ENCODE results near the gene PDPK1.
"Not testable (repeated sequence)": the region's sequence is repeated elsewhere in the genome, so short reads cannot be mapped to it uniquely, and the experiment has no call there.

Gene PDPK1

GRCh38 chr16:2560131-2560797 is 22.4 kb downstream of the PDPK1 start:
- H2AK5ac ChIP-seq (ENCODE audit: low read length, severe bottlenecking) = not testable (repeated sequence)

DNA sequence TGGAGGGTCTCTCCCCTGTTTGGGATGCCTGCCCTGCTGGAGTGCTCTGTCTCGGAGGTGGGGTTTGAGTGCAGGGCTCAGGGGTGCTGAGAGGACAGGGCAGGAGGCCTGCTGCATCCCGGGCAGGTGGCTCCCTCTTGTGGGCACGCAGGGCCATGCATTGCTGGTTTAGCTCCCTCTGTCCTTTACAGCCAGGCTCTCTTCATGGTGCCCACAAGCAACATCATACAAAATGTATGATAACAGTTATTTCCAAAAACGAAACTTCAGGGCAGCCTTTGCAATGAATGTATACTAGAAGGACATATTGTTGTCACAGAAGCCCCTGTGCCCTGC is 22.9 kb downstream of the PDPK1 start:
- not testable (repeated sequence) for H3K36me3 ChIP-seq (ENCODE audit: control insufficient read depth in 1 of 2, insufficient read depth in 2 of 2, low read depth in 1 of 2, low read length in 2 of 2); H2BK5ac ChIP-seq (ENCODE audit: low read depth, low read length, poor library complexity, severe bottlenecking); H3K18ac ChIP-seq (ENCODE audit: low read depth in 1 of 2, low read length in 2 of 2); H3K4ac ChIP-seq (ENCODE audit: low read depth in 1 of 2, low read length in 2 of 2); H2AFZ ChIP-seq (ENCODE audit: low read depth, low read length); H3K14ac ChIP-seq (ENCODE audit: low read length in 2 of 2); H3K9ac ChIP-seq (ENCODE audit: low read length); H4K8ac ChIP-seq (ENCODE audit: low read length); H3K4me1 ChIP-seq (ENCODE audit: control insufficient read depth, insufficient read depth, low read depth, low read length); H3K4me3 ChIP-seq (ENCODE audit: insufficient read depth in 1 of 2, low read depth in 1 of 2, low read length in 2 of 2); H3K4me2 ChIP-seq (ENCODE audit: low read length, poor library complexity, severe bottlenecking); DNase-seq; H3K27me3 ChIP-seq (ENCODE audit: control insufficient read depth in 1 of 2, insufficient read depth in 1 of 2, low read length in 2 of 2); H2AK5ac ChIP-seq (ENCODE audit: low read length, severe bottlenecking); H4K91ac ChIP-seq (ENCODE audit: low read length); H2BK12ac ChIP-seq (ENCODE audit: low read length in 2 of 2); H2BK15ac ChIP-seq (ENCODE audit: low read depth, poor library complexity, severe bottlenecking); H2BK120ac ChIP-seq (ENCODE audit: low read depth, low read length); H3K23ac ChIP-seq (ENCODE audit: low read length in 2 of 2); H3K27ac ChIP-seq (ENCODE audit: low read length, poor library complexity, severe bottlenecking); H3K9me3 ChIP-seq (ENCODE audit: control insufficient read depth, low read length); H3K79me1 ChIP-seq (replicated peaks; ENCODE audit: low read length, poor library complexity, severe bottlenecking)
- WGBS = no CpG with 5 or more reads among the region's 4 CpGs

More at GRCh38 chr16:2560131-2560797, 22.4 kb downstream of the PDPK1 start:
- not testable (repeated sequence) for DNase-seq; H3K27me3 ChIP-seq (ENCODE audit: control insufficient read depth in 1 of 2, insufficient read depth in 1 of 2, low read length in 2 of 2); H2AFZ ChIP-seq (ENCODE audit: low read depth, low read length); H4K91ac ChIP-seq (ENCODE audit: low read length); H3K4me3 ChIP-seq (ENCODE audit: insufficient read depth in 1 of 2, low read depth in 1 of 2, low read length in 2 of 2); H3K18ac ChIP-seq (ENCODE audit: low read depth in 1 of 2, low read length in 2 of 2); H2BK5ac ChIP-seq (ENCODE audit: low read depth, low read length, poor library complexity, severe bottlenecking); H3K9ac ChIP-seq (ENCODE audit: low read length); H3K9me3 ChIP-seq (ENCODE audit: control insufficient read depth, low read length); H3K79me1 ChIP-seq (replicated peaks; ENCODE audit: low read length, poor library complexity, severe bottlenecking); H2BK120ac ChIP-seq (ENCODE audit: low read depth, low read length); H3K36me3 ChIP-seq (ENCODE audit: control insufficient read depth in 1 of 2, insufficient read depth in 2 of 2, low read depth in 1 of 2, low read length in 2 of 2); H2BK15ac ChIP-seq (ENCODE audit: low read depth, poor library complexity, severe bottlenecking); H3K14ac ChIP-seq (ENCODE audit: low read length in 2 of 2); H3K4me2 ChIP-seq (ENCODE audit: low read length, poor library complexity, severe bottlenecking); H3K4ac ChIP-seq (ENCODE audit: low read depth in 1 of 2, low read length in 2 of 2); H3K27ac ChIP-seq (ENCODE audit: low read length, poor library complexity, severe bottlenecking); H2BK12ac ChIP-seq (ENCODE audit: low read length in 2 of 2); H3K4me1 ChIP-seq (ENCODE audit: control insufficient read depth, insufficient read depth, low read depth, low read length); H3K23ac ChIP-seq (ENCODE audit: low read length in 2 of 2); H4K8ac ChIP-seq (ENCODE audit: low read length)
- 85% methylated on average over 5 of the region's 17 CpGs for WGBS

GRCh38 chr16:2567506-2567905 is 29.7 kb downstream of the PDPK1 start:
- not testable (repeated sequence) for H3K27me3 ChIP-seq (ENCODE audit: control insufficient read depth in 1 of 2, insufficient read depth in 1 of 2, low read length in 2 of 2); H3K4ac ChIP-seq (ENCODE audit: low read depth in 1 of 2, low read length in 2 of 2); H2BK15ac ChIP-seq (ENCODE audit: low read depth, poor library complexity, severe bottlenecking); H3K27ac ChIP-seq (ENCODE audit: low read length, poor library complexity, severe bottlenecking); H2BK120ac ChIP-seq (ENCODE audit: low read depth, low read length); H3K18ac ChIP-seq (ENCODE audit: low read depth in 1 of 2, low read length in 2 of 2); H4K8ac ChIP-seq (ENCODE audit: low read length); H3K9ac ChIP-seq (ENCODE audit: low read length); DNase-seq; H3K4me3 ChIP-seq (ENCODE audit: insufficient read depth in 1 of 2, low read depth in 1 of 2, low read length in 2 of 2); H3K14ac ChIP-seq (ENCODE audit: low read length in 2 of 2); H3K79me1 ChIP-seq (replicated peaks; ENCODE audit: low read length, poor library complexity, severe bottlenecking); H3K36me3 ChIP-seq (ENCODE audit: control insufficient read depth in 1 of 2, insufficient read depth in 2 of 2, low read depth in 1 of 2, low read length in 2 of 2); H2AFZ ChIP-seq (ENCODE audit: low read depth, low read length); H3K9me3 ChIP-seq (ENCODE audit: control insufficient read depth, low read length); H3K4me1 ChIP-seq (ENCODE audit: control insufficient read depth, insufficient read depth, low read depth, low read length); H3K23ac ChIP-seq (ENCODE audit: low read length in 2 of 2); H2BK5ac ChIP-seq (ENCODE audit: low read depth, low read length, poor library complexity, severe bottlenecking); H3K4me2 ChIP-seq (ENCODE audit: low read length, poor library complexity, severe bottlenecking); H4K91ac ChIP-seq (ENCODE audit: low read length); H2BK12ac ChIP-seq (ENCODE audit: low read length in 2 of 2); H2AK5ac ChIP-seq (ENCODE audit: low read length, severe bottlenecking)
- WGBS = no CpG with 5 or more reads among the region's 6 CpGs

DNA sequence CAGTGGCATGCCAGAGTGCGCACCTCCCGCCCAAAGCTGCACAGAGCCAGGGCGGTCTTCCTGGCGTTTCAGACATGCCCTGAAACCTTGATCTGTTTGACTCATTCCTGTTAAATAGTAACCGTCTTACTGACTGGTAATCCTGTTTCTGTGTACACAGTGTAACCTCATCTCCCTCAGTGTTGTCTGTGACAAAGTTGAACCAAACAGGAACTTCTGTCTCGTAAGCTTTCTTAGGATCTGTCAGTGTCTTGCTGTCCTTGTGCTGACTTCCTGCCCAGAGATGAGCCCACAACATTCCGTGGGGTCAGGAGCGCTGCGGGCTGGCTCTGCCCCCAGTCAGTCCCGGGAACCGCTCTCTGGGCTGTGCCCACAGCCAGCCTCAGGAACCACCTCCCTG is 30.8 kb downstream of the PDPK1 start:
- no CpG with 5 or more reads among the region's 11 CpGs for WGBS
- H3K36me3 ChIP-seq (ENCODE audit: control insufficient read depth in 1 of 2, insufficient read depth in 2 of 2, low read depth in 1 of 2, low read length in 2 of 2) = not testable (repeated sequence)

More for the DNA sequence above, 30.8 kb downstream of the PDPK1 start:
- not testable (repeated sequence) for DNase-seq; H3K79me1 ChIP-seq (replicated peaks; ENCODE audit: low read length, poor library complexity, severe bottlenecking); H3K4me2 ChIP-seq (ENCODE audit: low read length, poor library complexity, severe bottlenecking); H2BK120ac ChIP-seq (ENCODE audit: low read depth, low read length); H3K9ac ChIP-seq (ENCODE audit: low read length); H2BK15ac ChIP-seq (ENCODE audit: low read depth, poor library complexity, severe bottlenecking); H3K18ac ChIP-seq (ENCODE audit: low read depth in 1 of 2, low read length in 2 of 2); H3K23ac ChIP-seq (ENCODE audit: low read length in 2 of 2); H4K8ac ChIP-seq (ENCODE audit: low read length); H2AFZ ChIP-seq (ENCODE audit: low read depth, low read length); H2AK5ac ChIP-seq (ENCODE audit: low read length, severe bottlenecking); H2BK12ac ChIP-seq (ENCODE audit: low read length in 2 of 2); H2BK5ac ChIP-seq (ENCODE audit: low read depth, low read length, poor library complexity, severe bottlenecking); H3K9me3 ChIP-seq (ENCODE audit: control insufficient read depth, low read length); H3K14ac ChIP-seq (ENCODE audit: low read length in 2 of 2); H3K27me3 ChIP-seq (ENCODE audit: control insufficient read depth in 1 of 2, insufficient read depth in 1 of 2, low read length in 2 of 2); H3K4me1 ChIP-seq (ENCODE audit: control insufficient read depth, insufficient read depth, low read depth, low read length); H4K91ac ChIP-seq (ENCODE audit: low read length); H3K4ac ChIP-seq (ENCODE audit: low read depth in 1 of 2, low read length in 2 of 2); H3K27ac ChIP-seq (ENCODE audit: low read length, poor library complexity, severe bottlenecking); H3K4me3 ChIP-seq (ENCODE audit: insufficient read depth in 1 of 2, low read depth in 1 of 2, low read length in 2 of 2)
